ENCODE data around the gene SAMD11.

SAMD11 gene

DNA sequence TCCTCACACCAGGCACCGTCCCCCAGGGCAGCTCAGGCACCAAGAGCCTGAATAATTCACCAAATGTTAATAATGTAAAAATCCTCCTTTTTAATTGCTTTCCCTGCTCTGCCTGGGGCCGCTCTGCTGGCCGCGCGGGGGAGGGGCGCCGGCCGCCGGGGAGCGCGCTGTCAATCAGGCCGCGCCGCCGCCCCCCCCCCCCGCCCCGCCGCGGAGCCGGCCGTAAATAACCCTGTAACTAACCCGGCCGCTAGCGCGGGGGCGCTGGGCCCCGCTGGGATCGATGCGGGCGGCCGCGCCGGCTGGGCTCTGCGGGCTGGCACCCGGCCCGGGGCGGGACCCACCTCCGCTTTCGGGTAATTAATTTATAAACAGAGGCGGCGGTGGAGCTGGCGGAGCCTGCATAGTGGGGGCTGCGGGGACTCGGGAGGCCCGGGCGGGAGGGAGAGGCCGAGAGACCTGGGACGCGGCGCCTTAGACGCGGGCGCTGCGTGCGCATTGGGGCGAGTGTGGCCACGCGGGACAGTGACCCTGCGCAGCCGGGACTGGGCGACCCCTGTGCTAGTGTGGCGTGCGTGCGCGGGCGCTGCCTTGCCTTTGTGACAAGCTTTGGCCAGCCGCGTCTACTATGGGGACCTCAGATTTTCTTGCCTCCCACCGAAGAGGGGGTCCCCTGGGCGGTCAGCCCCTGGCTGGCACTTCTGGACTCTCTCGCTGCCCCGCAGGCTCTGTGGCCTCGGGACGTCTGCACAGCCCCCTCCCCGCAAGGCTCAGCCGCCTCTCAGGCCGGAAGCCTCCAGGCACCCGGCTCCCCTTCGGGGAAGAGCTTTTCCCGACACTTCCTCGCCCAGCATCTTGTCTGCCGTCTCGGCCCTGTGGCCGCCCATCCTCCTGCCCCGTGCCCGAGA is 16.6 kb downstream of the SAMD11 start:
- Histone ChIP-seq H2AFZ (peak overlapping the region; percentile 38), H3K9me3 (ENCODE audit: control insufficient read depth, low read length) (no peaks in the 10 kb centered on the region), H3K4me3 (ENCODE audit: low read depth, low read length) (peak overlapping the region; percentile 31), H3K36me3 (ENCODE audit: control insufficient read depth, insufficient read depth, low read length) (no peaks in the 10 kb centered on the region), H3K9ac (no peak overlapping the region), H3K79me2 (no peaks in the 10 kb centered on the region), H3K27me3 (ENCODE audit: control insufficient read depth, insufficient read depth, low read length) (no peaks in the 10 kb centered on the region), H3K27ac (no peak overlapping the region), H3K4me1 (peaks cover 2% of the 10 kb centered on the region), H3K4me2 (ENCODE audit: low read length) (peak overlapping the region; percentile 82)
- TF ChIP-seq, protein P1, sequence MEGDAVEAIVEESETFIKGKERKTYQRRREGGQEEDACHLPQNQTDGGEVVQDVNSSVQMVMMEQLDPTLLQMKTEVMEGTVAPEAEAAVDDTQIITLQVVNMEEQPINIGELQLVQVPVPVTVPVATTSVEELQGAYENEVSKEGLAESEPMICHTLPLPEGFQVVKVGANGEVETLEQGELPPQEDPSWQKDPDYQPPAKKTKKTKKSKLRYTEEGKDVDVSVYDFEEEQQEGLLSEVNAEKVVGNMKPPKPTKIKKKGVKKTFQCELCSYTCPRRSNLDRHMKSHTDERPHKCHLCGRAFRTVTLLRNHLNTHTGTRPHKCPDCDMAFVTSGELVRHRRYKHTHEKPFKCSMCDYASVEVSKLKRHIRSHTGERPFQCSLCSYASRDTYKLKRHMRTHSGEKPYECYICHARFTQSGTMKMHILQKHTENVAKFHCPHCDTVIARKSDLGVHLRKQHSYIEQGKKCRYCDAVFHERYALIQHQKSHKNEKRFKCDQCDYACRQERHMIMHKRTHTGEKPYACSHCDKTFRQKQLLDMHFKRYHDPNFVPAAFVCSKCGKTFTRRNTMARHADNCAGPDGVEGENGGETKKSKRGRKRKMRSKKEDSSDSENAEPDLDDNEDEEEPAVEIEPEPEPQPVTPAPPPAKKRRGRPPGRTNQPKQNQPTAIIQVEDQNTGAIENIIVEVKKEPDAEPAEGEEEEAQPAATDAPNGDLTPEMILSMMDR (IDR thresholded peaks at IDR 0.05): no peak

DNA sequence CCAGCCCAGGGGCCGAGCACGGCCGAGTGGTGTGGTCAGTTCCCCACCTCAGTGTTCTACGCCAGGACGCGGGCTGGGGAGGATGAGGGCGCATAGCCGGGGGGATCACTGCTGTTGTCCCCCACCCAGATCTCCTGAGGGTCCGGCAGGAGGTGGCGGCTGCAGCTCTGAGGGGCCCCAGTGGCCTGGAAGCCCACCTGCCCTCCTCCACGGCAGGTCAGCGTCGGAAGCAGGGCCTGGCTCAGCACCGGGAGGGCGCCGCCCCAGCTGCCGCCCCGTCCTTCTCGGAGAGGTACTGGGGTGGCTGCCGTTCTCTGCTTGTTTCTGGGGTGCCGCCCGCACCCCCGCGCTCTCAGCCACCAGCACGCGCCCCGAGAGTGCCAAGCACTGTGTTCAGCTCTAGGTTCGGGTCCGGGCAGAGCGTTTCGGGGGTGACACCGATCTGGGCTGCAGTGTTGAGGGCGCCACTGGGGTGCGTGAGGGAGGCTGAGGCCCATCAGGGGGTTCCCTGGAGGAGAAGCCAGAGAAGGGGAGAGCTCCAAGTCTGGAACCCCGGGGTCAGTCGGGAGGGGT is 17.4 kb downstream of the SAMD11 start:
- H3K27ac ChIP-seq: no peak overlapping the region

DNA sequence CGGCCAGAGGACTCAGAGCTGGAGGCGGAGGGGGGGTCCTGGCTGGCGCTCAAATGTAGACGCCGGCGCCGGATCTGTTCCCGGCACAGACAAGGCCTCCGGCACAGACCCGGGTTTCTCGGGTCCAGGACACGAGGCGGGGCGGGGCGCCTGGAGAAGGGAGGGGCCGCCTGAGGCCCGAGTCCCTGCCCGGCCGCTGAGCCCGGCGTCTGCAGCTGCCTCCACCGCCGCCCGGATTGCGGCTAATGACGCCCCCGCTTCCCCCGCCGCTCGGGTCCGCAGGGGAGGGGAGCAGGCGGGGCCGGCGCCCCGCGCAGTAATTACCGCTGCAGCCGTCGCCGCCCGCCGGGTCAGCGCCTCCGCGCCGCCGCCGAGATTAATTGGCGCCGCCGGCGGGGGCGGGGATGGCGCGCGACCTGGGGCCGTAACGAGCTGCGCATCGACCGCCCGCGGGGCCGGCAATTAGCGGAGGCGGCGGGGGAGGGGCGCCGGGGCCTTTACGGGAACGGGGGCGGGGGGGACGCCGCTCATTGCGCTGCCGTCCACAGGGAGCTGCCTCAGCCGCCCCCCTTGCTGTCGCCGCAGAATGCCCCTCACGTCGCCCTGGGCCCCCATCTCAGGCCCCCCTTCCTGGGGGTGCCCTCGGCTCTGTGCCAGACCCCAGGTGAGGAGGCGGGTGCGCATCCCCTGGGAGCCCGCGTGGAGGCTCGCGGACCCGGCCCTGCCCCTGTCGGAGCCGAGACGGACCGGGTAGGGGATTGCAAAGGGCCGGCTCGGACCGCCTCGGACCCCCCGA is 18.1 kb downstream of the SAMD11 start:
- Histone ChIP-seq H3K9me3 (ENCODE audit: control insufficient read depth, low read length) (no peaks in the 10 kb centered on the region), H3K9ac (no peak overlapping the region), H3K4me1 (peaks cover 2% of the 10 kb centered on the region), H3K4me3 (ENCODE audit: low read depth, low read length) (no peak overlapping the region), H3K27ac (no peak overlapping the region), H3K27me3 (ENCODE audit: control insufficient read depth, insufficient read depth, low read length) (no peaks in the 10 kb centered on the region), H2AFZ (peak overlapping the region; percentile 22), H3K36me3 (ENCODE audit: control insufficient read depth, insufficient read depth, low read length) (no peaks in the 10 kb centered on the region), H3K4me2 (ENCODE audit: low read length) (peak overlapping the region; percentile 82), H3K79me2 (no peaks in the 10 kb centered on the region)
- TF ChIP-seq, protein P1 (IDR thresholded peaks at IDR 0.05): no peak

More for the DNA sequence above, 17.4 kb downstream of the SAMD11 start:
- Histone ChIP-seq H3K79me2 (no peaks in the 10 kb centered on the region), H3K9ac (no peak overlapping the region), H3K4me3 (ENCODE audit: low read depth, low read length) (peak overlapping the region; percentile 31), H3K4me2 (ENCODE audit: low read length) (peak overlapping the region; percentile 82), H2AFZ (peak overlapping the region; percentile 38), H3K9me3 (ENCODE audit: control insufficient read depth, low read length) (no peaks in the 10 kb centered on the region), H3K4me1 (peaks cover 2% of the 10 kb centered on the region), H3K36me3 (ENCODE audit: control insufficient read depth, insufficient read depth, low read length) (no peaks in the 10 kb centered on the region), H3K27me3 (ENCODE audit: control insufficient read depth, insufficient read depth, low read length) (no peaks in the 10 kb centered on the region)
- TF ChIP-seq, protein P1 (IDR thresholded peaks at IDR 0.05): no peak

GRCh38 chr1:942411-942821 is 18.7 kb downstream of the SAMD11 start:
- Histone ChIP-seq H3K4me3 (ENCODE audit: low read depth, low read length) (no peak overlapping the region), H3K27me3 (ENCODE audit: control insufficient read depth, insufficient read depth, low read length) (no peaks in the 10 kb centered on the region), H3K4me2 (ENCODE audit: low read length) (peak overlapping the region; percentile 31), H3K79me2 (no peaks in the 10 kb centered on the region), H3K27ac (no peak overlapping the region), H3K36me3 (ENCODE audit: control insufficient read depth, insufficient read depth, low read length) (no peaks in the 10 kb centered on the region), H2AFZ (no peak overlapping the region), H3K9me3 (ENCODE audit: control insufficient read depth, low read length) (no peaks in the 10 kb centered on the region), H3K9ac (no peak overlapping the region), H3K4me1 (peaks cover 2% of the 10 kb centered on the region)
- TF ChIP-seq, protein P1 (IDR thresholded peaks at IDR 0.05): no peak

Data from parathyroid adenoma (tissue), 2 donors.